SK-N-SH (cell line): ENCODE data around the gene JAKMIP1. TPM values are rescaled to one million over a fixed set of nuclear protein-coding genes. Genes with fewer than 3 reads are reported as not detected.

Experiments used
- CTCF ChIA-PET: fragments of 300-600, 350-600 bp; formaldehyde crosslinking; extraction: SDS; loops from one replicate; lab custom pipeline; 2021; lab: Yijun Ruan, JAX
- POLR2A ChIA-PET: fragments of 350-600 bp; sonication (Branson Sonifier 250); formaldehyde crosslinking; extraction: SDS; loops from one replicate; lab custom pipeline; 2020; ENCODE audit warnings: antibody characterized with exemption, inconsistent platforms; lab: Yijun Ruan, JAX
- DNase-seq: peaks from one replicate; pipeline ENCODE4 v3.0.0; 2012
- H2AFZ ChIP-seq: fragments of 200-600 bp; sonication (generic); 2 replicates; pipeline ENCODE4 v1.8.1; 2016; ENCODE audit warnings: antibody characterized with exemption, mild to moderate bottlenecking, low read depth
- H3F3A ChIP-seq: fragments of 200-600 bp; sonication (generic); replicated peaks from 2 replicates; pipeline ENCODE3; 2016; ENCODE audit warnings: antibody characterized with exemption, mild to moderate bottlenecking; ENCODE audit not compliant: insufficient read depth
- H3K27ac ChIP-seq, 2 experiments: fragments of 200-500 bp in 1 of 2; fragments of 200-600 bp in 1 of 2; sonication (Bioruptor generic) in 1 of 2; sonication (generic), shearing (Covaris generic) in 1 of 2; 2 replicates each; pipeline versions ENCODE4 v1.5.1 to v1.6.1; 2014 to 2016; ENCODE audit warnings: low read depth in 2 of 2, inconsistent platforms in 1 of 2, low read length in 1 of 2, mild to moderate bottlenecking in 1 of 2, mixed read lengths in 1 of 2
- H3K27me3 ChIP-seq: fragments of 200-600 bp; sonication (generic), shearing (Covaris generic); 2 replicates; pipeline ENCODE4 v1.6.1; 2016; ENCODE audit warnings: mixed run types; ENCODE audit not compliant: insufficient read depth
- H3K36me3 ChIP-seq, 2 experiments: fragments of 200-500 bp in 1 of 2; fragments of 200-600 bp in 1 of 2; sonication (Bioruptor generic) in 1 of 2; sonication (generic) in 1 of 2; replicated peaks in 1 of 2; 2 replicates each; pipeline versions ENCODE3 to v1.5.1; 2014 to 2016; ENCODE audit warnings: low read length in 1 of 2, mild to moderate bottlenecking in 1 of 2; ENCODE audit not compliant: insufficient read depth in 2 of 2, control insufficient read depth in 1 of 2
- H3K4me1 ChIP-seq, 2 experiments: fragments of 200-500 bp in 1 of 2; fragments of 200-600 bp in 1 of 2; sonication (Bioruptor generic) in 1 of 2; sonication (generic), shearing (Covaris generic) in 1 of 2; 2 replicates each; pipeline versions ENCODE4 v1.5.1 to v1.6.1; 2014 to 2016; ENCODE audit warnings: low read depth in 1 of 2, low read length in 1 of 2, mixed run types in 1 of 2; ENCODE audit not compliant: insufficient read depth in 2 of 2, control insufficient read depth in 1 of 2
- H3K4me2 ChIP-seq: fragments of 200-600 bp; sonication (generic), shearing (Covaris generic); 2 replicates; pipeline ENCODE4 v1.6.1; 2017; ENCODE audit warnings: mixed run types
- H3K4me3 ChIP-seq, 2 experiments: fragments of 200-500 bp in 1 of 2; fragments of 200-600 bp in 1 of 2; sonication (Bioruptor generic) in 1 of 2; sonication (generic), shearing (Covaris generic) in 1 of 2; 2 replicates each; pipeline versions ENCODE4 v1.5.1 to v1.8.1; 2014 to 2016; ENCODE audit warnings: low read depth in 2 of 2, inconsistent platforms in 1 of 2, low read length in 1 of 2, mild to moderate bottlenecking in 1 of 2, mixed read lengths in 1 of 2, moderate library complexity in 1 of 2
- H3K79me2 ChIP-seq: fragments of 200-600 bp; sonication (generic); 2 replicates; pipeline ENCODE4 v1.8.1; 2017; ENCODE audit warnings: mild to moderate bottlenecking; ENCODE audit not compliant: insufficient read depth
- H3K9ac ChIP-seq: fragments of 200-600 bp; sonication (generic); 2 replicates; pipeline ENCODE4 v1.6.1; 2017; ENCODE audit warnings: mixed run types
- H3K9me2 ChIP-seq: fragments of 200-600 bp; sonication (generic); 2 replicates; pipeline ENCODE4 v1.6.1; 2017; ENCODE audit warnings: mixed run types
- H3K9me3 ChIP-seq: fragments of 200-600 bp; sonication (generic); 2 replicates; pipeline ENCODE4 v1.6.1; 2017; ENCODE audit warnings: mixed run types, mild to moderate bottlenecking, moderate library complexity
- H4K20me1 ChIP-seq: fragments of 200-600 bp; sonication (generic); 2 replicates; pipeline ENCODE4 v1.6.1; 2017; ENCODE audit warnings: mild to moderate bottlenecking, mixed run types; ENCODE audit not compliant: insufficient read depth
- CTCF ChIP-seq: fragments of 200-600 bp; sonication (generic); IDR thresholded peaks from 2 replicates; pipeline ENCODE4 v1.6.1; 2017; ENCODE audit warnings: antibody characterized with exemption, mild to moderate bottlenecking, moderate library complexity
- ELF1 ChIP-seq: IDR thresholded peaks from 2 replicates; pipeline ENCODE4 v1.4.0; 2012
- EP300 ChIP-seq, 2 experiments: IDR thresholded peaks; 2 replicates each; pipeline versions ENCODE4 v1.4.0 to v1.6.1; 2012; ENCODE audit warnings: borderline replicate concordance in 1 of 2, low read depth in 1 of 2, low read length in 1 of 2
- EZH2phosphoT487 ChIP-seq: fragments of 200-600 bp; sonication (generic); IDR thresholded peaks from 2 replicates; pipeline ENCODE4 v1.6.1; 2017; ENCODE audit warnings: low read depth, mixed run types, mild to moderate bottlenecking, antibody characterized with exemption, moderate library complexity, borderline replicate concordance
- FOXJ3 ChIP-seq: sonication (generic); formaldehyde crosslinking; IDR thresholded peaks from 2 replicates; pipeline ENCODE4 v1.5.1; 2020; ENCODE audit warnings: mild to moderate bottlenecking, missing genetic modification reagents
- FOXM1 ChIP-seq: IDR thresholded peaks from 2 replicates; pipeline ENCODE4 v1.4.0; 2012; ENCODE audit warnings: low read depth, mild to moderate bottlenecking
- IRF3 ChIP-seq: fragments of 150-350 bp; IDR thresholded peaks from 2 replicates; pipeline ENCODE4 v1.6.1; 2016; ENCODE audit warnings: mild to moderate bottlenecking, low read depth, low read length
- JUND ChIP-seq: IDR thresholded peaks from 2 replicates; pipeline ENCODE4 v1.4.0; 2012
- MAX ChIP-seq: IDR thresholded peaks from 2 replicates; pipeline ENCODE4 v1.4.0; 2012; ENCODE audit warnings: low read depth
- POLR2AphosphoS5 ChIP-seq: IDR thresholded peaks from 2 replicates; pipeline ENCODE4 v1.6.1; 2012; ENCODE audit warnings: low read depth, low read length
- RXRA ChIP-seq: IDR thresholded peaks from 2 replicates; pipeline ENCODE4 v1.4.0; 2012; ENCODE audit warnings: low read depth, mild to moderate bottlenecking, borderline replicate concordance
- TEAD4 ChIP-seq: IDR thresholded peaks from 2 replicates; pipeline ENCODE4 v1.4.0; 2012; ENCODE audit warnings: mild to moderate bottlenecking, borderline replicate concordance; ENCODE audit not compliant: insufficient read depth
- YY1 ChIP-seq: IDR thresholded peaks from 2 replicates; pipeline ENCODE4 v1.4.0; 2012; ENCODE audit warnings: low read depth, mild to moderate bottlenecking
- WGBS: methylation state at CpG from one replicate; pipeline ENCODE4 v1.1.6; 2017; ENCODE audit warnings: low lambda C conversion rate; 5-methylcytosine and 5-hydroxymethylcytosine counted together
- polyA plus RNA-seq, 3 experiments: library from polyadenylated mRNA; depleted of rRNA; stranded (reverse); fragments of >200 nt; gene quantifications; 2 replicates each; pipeline ENCODE4 v1.2.3, GENCODE V29; 2012
- TF ChIP-seq, protein P1 (sequence below): IDR thresholded peaks from 2 replicates; pipeline ENCODE4 v1.4.0; 2012; ENCODE audit warnings: low read depth, borderline replicate concordance

The JAKMIP1 gene
- polyA plus RNA-seq, 1 of the 3 experiments (the other 2 are of a cell fraction): 0.54 TPM

DNA sequence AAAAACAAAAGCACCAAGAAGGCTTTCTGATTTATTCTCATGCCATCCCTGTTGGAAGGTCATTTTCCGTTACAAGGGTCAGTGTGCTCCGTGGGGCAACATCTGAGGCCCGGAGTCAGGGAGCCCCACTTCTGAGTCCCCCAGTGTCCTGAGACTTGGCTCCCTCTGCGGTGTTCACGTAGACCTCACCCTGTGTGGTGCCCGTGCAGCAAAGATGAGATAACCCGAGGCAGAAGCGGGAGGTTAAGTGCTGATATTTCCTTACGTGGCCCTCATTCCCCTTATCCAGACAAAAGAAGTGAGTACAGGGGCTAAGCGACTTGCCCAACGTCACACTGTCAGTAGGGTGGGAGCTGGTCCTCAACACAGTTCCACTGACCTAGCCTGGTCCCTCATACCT, 3.5 kb downstream of the JAKMIP1 start:
- Histone ChIP-seq H3K9me2 (no peaks in the 10 kb centered on the region), H3K4me1 (peaks cover 0 to 48% of the 10 kb centered on the region in 2 experiments; a peak in 1 of 4 replicates), H3K27me3 (no peaks in the 10 kb centered on the region), H3K36me3 (no peaks in the 10 kb centered on the region), H3K4me2 (no peak overlapping the region), H4K20me1 (no peaks in the 10 kb centered on the region), H2AFZ (no peak overlapping the region), H3K79me2 (no peaks in the 10 kb centered on the region), H3F3A (no peaks in the 10 kb centered on the region), H3K9me3 (no peaks in the 10 kb centered on the region), H3K4me3 (no peak overlapping the region), H3K9ac (no peak overlapping the region), H3K27ac (no peak overlapping the region; a peak in 1 of 4 replicates)
- DNase-seq: no peak
- POLR2A ChIA-PET: no interaction called here
- TF ChIP-seq JUND (no peak), POLR2AphosphoS5 (no peak)
- TF ChIP-seq, protein P1, sequence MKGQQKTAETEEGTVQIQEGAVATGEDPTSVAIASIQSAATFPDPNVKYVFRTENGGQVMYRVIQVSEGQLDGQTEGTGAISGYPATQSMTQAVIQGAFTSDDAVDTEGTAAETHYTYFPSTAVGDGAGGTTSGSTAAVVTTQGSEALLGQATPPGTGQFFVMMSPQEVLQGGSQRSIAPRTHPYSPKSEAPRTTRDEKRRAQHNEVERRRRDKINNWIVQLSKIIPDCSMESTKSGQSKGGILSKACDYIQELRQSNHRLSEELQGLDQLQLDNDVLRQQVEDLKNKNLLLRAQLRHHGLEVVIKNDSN: no peak
- WGBS: 44% methylated on average over 11 of the region's 11 CpGs
- CTCF ChIA-PET: interaction anchor here (1.1 kb wide), 1 partner anchor 42 kb away, joined by 3 read pairs; no protein-coding TSS in a partner anchor

- H3K9ac ChIP-seq: no peak overlapping the region
- no peaks in the 10 kb centered on the region for H3K79me2 ChIP-seq
- H3K9me3 ChIP-seq: no peaks in the 10 kb centered on the region
- H3K27me3 ChIP-seq: no peaks in the 10 kb centered on the region
- POLR2A ChIA-PET: no interaction called here
- 67% methylated on average over 8 of the region's 8 CpGs for WGBS
- CTCF ChIA-PET: interaction anchor here (1.3 to 2.7 kb wide), 3 partner anchors 29 to 198 kb away, joined by 5 to 11 read pairs (median 5); no protein-coding TSS in a partner anchor
- no peak for TF ChIP-seq RXRA
- no peak for TF ChIP-seq MAX
- no peak for TF ChIP-seq CTCF
- no peak for TF ChIP-seq JUND
- no peak for TF ChIP-seq YY1
- no peak for TF ChIP-seq ELF1
- no peak for TF ChIP-seq EP300 (IDR thresholded peaks at IDR 0.05; ENCODE audit: borderline replicate concordance in 1 of 2, low read depth in 1 of 2, low read length in 1 of 2)
- no peak for TF ChIP-seq TEAD4
- TF ChIP-seq IRF3: no peak
- no peak for TF ChIP-seq FOXM1
- TF ChIP-seq FOXJ3: no peak
- TF ChIP-seq EZH2phosphoT487: no peak
- peaks cover 0 to 45% of the 10 kb centered on the region in 2 experiments; a peak in 1 of 4 replicates for H3K4me1 ChIP-seq
- H3K4me2 ChIP-seq: no peak overlapping the region
- H4K20me1 ChIP-seq: no peaks in the 10 kb centered on the region
- DNase-seq: no peak
- H3K4me3 ChIP-seq: no peak overlapping the region
- H3K27ac ChIP-seq: no peak overlapping the region; a peak in 1 of 4 replicates
- no peaks in the 10 kb centered on the region for H3F3A ChIP-seq
- H3K36me3 ChIP-seq: no peaks in the 10 kb centered on the region
- H2AFZ ChIP-seq: no peak overlapping the region
- H3K9me2 ChIP-seq: no peaks in the 10 kb centered on the region
Observed at GRCh38 chr4:6196324-6196723, 4.0 kb downstream of the JAKMIP1 start.
